ENCODE results near the gene PHOSPHO2.
"Not testable (repeated sequence)": the region's sequence is repeated elsewhere in the genome, so short reads cannot be mapped to it uniquely, and the experiment has no call there.

Gene PHOSPHO2

GRCh38 chr2:169684135-169684565 is 10.1 kb upstream of the PHOSPHO2 start:
- no peak for DNase-seq (ENCODE audit: low spot score)

- DNase-seq (ENCODE audit: low spot score), result not testable (repeated sequence)
Observed at GRCh38 chr2:169684712-169685111, 9.6 kb upstream of the PHOSPHO2 start.

GRCh38 chr2:169686825-169687224 is 7.4 kb upstream of the PHOSPHO2 start:
- not testable (repeated sequence) for DNase-seq (ENCODE audit: low spot score)

- DNase-seq (ENCODE audit: low spot score), result not testable (repeated sequence)
Observed at GRCh38 chr2:169687943-169688342, 6.3 kb upstream of the PHOSPHO2 start.

- no peak for DNase-seq (ENCODE audit: low spot score)
Observed at GRCh38 chr2:169690958-169691357, 3.3 kb upstream of the PHOSPHO2 start.

GRCh38 chr2:169692718-169693117 is 1.6 kb upstream of the PHOSPHO2 start:
- DNase-seq (ENCODE audit: low spot score), result no peak

- DNase-seq (ENCODE audit: low spot score), result no peak
Observed at GRCh38 chr2:169693360-169693759, 909 bp upstream of the PHOSPHO2 start.

GRCh38 chr2:169694894-169695260 is 608 bp downstream of the PHOSPHO2 start:
- DNase-seq (ENCODE audit: low spot score), result no peak

- DNase-seq (ENCODE audit: low spot score), result no peak
Observed at GRCh38 chr2:169696381-169696780, 2.1 kb downstream of the PHOSPHO2 start.

GRCh38 chr2:169699173-169699572 is 4.9 kb downstream of the PHOSPHO2 start:
- DNase-seq (ENCODE audit: low spot score), result not testable (repeated sequence)

- no peak for DNase-seq (ENCODE audit: low spot score)
Observed at GRCh38 chr2:169702996-169703395, 8.7 kb downstream of the PHOSPHO2 start.

GRCh38 chr2:169704160-169704708 is 10.0 kb downstream of the PHOSPHO2 start:
- DNase-seq (ENCODE audit: low spot score), result no peak

- no peak for DNase-seq (ENCODE audit: low spot score)
Observed at GRCh38 chr2:169705927-169706326, 11.7 kb downstream of the PHOSPHO2 start.

GRCh38 chr2:169707626-169708025 is 13.4 kb downstream of the PHOSPHO2 start:
- no peak for DNase-seq (ENCODE audit: low spot score)

GRCh38 chr2:169709331-169709730 is 15.1 kb downstream of the PHOSPHO2 start:
- no peak for DNase-seq (ENCODE audit: low spot score)

GRCh38 chr2:169709981-169710380 is 15.7 kb downstream of the PHOSPHO2 start:
- no peak for DNase-seq (ENCODE audit: low spot score)

- no peak for DNase-seq (ENCODE audit: low spot score)
Observed at GRCh38 chr2:169711751-169712509, 17.7 kb downstream of the PHOSPHO2 start.

GRCh38 chr2:169712791-169713227 is 18.5 kb downstream of the PHOSPHO2 start:
- DNase-seq (ENCODE audit: low spot score), result no peak

GRCh38 chr2:169713331-169713730 is 19.1 kb downstream of the PHOSPHO2 start:
- no peak for DNase-seq (ENCODE audit: low spot score)

- no peak for DNase-seq (ENCODE audit: low spot score)
Observed at GRCh38 chr2:169714699-169715098, 20.4 kb downstream of the PHOSPHO2 start.

- no peak for DNase-seq (ENCODE audit: low spot score)
Observed at GRCh38 chr2:169715379-169716237, 21.3 kb downstream of the PHOSPHO2 start.

GRCh38 chr2:169716238-169716886 is 22.1 kb downstream of the PHOSPHO2 start:
- DNase-seq (ENCODE audit: low spot score), result no peak

All from hepatic stellate cell (primary cell).